ENCODE results near the gene ZNF37A.
"Not testable (repeated sequence)": the region's sequence is repeated elsewhere in the genome, so short reads cannot be mapped to it uniquely, and the experiment has no call there.

ZNF37A gene

DNA sequence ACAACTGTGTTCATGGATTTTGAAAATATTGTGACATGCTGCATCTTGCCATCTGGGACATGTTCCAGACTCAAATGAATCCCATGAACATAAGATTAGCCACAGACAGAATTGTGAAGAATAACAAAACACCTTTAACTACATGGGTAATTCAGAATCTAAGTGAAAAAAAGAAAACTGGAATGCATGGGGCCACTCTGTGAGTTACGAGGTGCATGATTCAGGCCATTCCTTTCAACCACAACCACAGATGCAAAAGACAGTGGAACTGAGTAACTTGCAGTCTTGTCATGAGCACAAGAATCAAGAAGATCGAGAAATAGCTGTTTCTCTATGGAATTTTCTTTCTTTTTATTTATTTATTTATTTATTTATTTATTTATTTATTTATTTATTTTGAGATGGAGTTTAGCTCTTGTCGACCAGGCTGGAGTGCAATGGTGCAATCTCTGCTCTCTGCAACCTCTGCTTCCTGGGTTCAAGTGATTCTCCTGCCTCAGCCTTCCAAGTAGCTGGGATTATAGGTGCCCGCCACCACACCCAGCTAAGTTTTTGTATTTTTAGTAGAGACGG, 56.8 kb downstream of the ZNF37A start:
- not testable (repeated sequence) for DNase-seq

GRCh38 chr10:38156416-38157269, 62.5 kb downstream of the ZNF37A start:
- DNase-seq = no peak

- no peak for DNase-seq
These were observed 63.1 kb downstream of the ZNF37A start for GRCh38 chr10:38157270-38157685.

- no peak for DNase-seq
These were observed 64.9 kb downstream of the ZNF37A start for GRCh38 chr10:38159004-38159403.

DNA sequence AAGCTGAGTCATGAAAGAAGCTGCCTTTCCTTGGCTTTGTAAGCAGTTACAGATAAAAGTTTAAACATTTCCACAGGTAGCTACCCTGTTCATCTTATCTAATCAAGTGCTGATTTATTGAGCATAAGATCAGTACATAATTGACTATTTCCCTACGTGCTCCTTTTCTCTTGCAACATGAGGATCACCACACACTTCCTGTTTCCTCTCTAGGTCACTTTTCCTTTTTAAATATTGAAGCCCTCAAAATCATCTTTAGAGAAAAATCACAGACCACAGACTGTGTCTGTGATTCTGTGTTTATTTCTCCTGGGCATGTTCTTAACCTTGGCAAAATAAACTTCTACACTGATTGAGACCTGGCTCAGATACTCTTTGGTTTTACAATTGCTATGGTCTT, 69.5 kb downstream of the ZNF37A start:
- DNase-seq = no peak

DNA sequence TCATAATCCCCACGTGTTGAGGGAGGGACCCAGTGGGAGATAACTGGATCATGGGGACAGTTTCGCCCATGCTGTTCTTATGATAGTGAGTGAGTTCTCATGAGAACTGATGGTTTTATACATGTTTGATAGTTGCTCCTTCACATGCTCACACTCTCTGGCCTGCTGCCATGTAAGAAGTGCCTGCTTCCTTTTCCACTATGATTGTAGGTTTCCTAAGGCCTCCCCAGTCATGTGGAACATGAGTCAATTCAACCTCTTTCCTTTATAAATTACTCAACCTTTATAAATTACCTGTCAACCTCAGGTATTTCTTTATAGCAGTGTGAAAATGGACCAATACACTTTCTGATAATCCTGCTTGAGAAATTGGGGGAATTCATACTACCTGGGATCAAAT, 80.2 kb downstream of the ZNF37A start:
- DNase-seq = no peak

DNA sequence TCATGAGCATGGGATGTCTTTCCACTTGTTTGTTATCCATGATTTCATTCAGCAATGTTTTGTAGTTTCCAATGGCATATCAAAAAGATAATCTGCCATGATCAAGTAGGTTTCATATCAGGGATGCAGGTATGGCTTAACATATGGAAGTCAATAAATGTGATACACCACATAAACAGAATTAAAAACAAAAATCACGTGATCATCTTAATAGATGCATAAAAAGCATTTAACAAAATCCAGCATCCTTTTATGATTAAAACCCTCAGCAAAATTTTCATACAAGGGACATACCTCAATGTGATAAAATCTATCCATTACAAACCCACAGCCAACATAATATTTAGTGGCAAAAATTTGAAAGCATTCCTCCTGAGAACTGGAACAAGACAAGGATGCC, 90.3 kb downstream of the ZNF37A start:
- DNase-seq = no peak
